GM21723 (cell line): ENCODE measurements around the gene USP21.

Experiments
- ATAC-seq: cut with Tn5 transposase; IDR thresholded peaks from one replicate; pipeline ENCODE4 v1.9.1; 2021; ENCODE audit warnings: mild to moderate bottlenecking, moderate library complexity; ENCODE audit not compliant: unreplicated experiment

Gene USP21

DNA sequence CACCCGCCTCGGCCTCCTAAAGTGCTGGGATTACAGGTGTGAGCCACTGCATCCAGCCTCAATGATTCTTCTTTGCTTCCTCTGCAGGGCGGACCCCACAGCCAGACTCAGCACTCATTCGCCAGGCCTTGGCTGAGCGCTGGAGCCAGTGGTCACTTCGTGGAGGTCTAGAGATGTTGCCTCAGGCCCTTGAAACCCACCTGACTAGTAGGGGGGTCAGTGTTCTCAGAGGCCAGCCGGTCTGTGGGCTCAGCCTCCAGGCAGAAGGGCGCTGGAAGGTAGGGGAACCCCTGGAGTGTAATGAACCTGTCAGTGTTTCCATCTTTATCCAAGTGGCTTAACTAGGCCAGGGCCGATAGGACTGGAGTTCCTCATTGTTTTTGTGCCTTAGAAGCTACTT is 9.6 kb downstream of the USP21 start:
- no peak for ATAC-seq

DNA sequence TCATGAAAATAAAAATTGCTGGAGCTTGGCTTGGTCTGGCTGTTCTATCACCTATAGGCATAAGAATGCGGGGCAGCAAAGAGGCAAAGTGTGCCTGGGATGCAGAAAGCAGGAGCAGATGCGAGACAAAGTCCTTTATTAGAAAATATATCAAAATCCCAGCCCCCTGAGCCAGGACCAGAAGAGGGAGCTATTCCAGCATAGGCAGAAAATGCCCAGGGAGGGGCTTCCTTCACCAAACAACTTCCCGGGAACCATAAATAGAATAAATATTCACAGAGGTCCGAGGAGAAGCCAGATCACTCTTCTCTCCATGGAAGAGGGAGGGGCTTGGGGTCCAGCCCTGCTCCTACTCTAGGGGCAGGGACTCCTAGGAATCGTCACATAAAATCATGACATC is 11.9 kb downstream of the USP21 start:
- no peak for ATAC-seq

DNA sequence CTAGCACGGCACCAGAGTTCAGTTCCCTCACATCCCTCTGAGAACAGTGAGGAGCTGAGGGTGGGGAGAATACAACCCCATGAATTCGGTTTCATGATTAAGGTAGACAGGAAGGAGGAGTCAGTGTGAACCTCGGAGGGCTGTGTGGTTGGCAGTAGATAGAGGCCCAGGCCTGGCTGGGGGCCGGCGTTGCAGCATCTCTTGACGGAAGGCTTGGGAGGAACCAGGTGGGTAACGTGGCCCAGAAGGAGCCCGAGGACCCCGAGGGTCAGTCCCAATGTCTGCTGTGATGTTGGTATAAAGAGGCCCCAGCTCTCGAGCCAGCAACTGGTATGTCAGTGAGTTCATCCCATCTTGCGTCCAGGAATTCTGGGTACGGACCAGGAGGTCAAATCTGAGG is 12.4 kb downstream of the USP21 start:
- ATAC-seq, result no peak

DNA sequence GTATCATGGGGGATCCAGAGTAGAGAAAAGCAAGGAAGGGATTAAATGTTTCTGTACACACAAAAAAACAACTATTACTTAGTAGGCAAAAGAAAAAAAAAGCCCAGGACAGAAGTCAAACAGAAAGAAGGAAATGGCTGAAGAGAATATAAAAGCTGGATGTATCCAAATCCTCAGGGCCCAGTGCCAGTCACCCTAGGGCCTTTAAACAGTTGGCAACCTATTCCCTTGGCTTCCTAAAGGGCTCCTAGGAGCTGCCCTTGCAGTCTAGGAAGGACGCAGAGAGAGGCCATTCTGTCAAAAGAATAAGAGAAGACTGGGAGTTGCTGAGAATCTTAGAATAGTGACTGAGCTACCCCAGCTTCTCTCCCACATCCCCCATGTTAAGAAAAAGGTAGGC is 13.0 kb downstream of the USP21 start:
- ATAC-seq, result no peak

DNA sequence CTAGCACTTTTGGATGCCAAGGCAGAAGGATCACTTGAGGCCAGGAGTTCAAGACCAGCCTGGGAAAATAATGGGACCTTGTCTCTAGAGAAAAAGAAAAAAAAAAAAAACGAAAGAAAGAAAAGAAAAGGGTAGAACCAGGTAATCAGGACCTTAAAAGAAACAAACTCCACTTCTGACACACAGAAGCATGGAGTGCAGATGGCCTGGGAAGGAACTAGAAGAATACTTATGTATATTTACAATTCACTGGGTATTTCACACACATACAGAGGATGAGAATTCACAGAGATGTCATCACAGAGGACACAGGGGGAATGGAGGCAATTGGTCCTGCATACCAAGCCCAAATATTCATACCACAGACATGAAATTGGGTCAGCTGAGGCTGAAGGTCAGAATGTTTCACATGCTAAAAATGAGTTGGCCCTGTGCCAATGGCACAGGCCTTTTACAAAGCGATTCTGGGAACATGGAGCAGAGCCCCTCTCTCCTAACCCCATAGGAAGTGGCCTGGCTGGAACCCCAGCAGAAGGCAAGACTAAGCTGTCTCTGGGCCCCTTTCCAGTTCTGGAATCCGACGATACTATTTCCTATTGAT is 13.6 kb downstream of the USP21 start:
- no peak for ATAC-seq

DNA sequence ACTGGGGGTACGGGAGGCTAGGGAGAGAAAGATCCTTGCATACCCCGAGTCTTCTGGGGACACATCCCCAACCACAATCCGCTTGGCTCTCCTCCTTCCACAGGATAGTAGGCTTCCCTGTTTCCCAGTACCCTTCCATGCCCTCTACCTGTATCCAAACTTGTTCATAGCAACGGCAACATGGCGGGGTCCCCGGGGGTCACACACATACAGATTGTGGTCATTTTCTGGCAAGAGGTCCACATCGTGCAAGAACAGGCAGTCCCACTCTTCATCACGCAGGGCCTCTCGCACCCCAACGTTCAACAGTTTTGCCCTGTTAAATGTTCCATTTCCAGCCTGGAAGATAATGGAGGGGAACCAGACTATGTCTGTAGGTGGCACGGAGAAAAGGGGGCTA is 14.4 kb downstream of the USP21 start:
- no peak for ATAC-seq

DNA sequence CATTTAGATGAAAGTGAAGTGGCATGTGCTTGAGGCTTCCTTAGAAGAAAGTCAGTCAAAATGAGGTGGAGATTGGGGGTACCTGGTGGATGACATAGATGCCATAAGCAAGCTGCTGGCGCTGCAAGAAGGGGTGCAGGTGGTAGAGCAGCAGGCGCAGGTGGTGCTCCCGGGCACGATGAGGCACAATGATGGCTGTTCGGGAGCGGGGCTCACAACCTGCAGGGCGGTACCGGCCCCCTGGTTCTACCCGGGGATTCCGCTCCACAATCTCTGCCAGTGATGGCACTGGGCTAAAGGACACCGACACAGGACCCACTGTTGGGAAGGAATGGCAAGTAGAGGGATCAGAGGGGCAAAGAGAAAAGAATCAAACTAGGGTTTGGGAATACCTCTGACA is 15.6 kb downstream of the USP21 start:
- ATAC-seq, result no peak

DNA sequence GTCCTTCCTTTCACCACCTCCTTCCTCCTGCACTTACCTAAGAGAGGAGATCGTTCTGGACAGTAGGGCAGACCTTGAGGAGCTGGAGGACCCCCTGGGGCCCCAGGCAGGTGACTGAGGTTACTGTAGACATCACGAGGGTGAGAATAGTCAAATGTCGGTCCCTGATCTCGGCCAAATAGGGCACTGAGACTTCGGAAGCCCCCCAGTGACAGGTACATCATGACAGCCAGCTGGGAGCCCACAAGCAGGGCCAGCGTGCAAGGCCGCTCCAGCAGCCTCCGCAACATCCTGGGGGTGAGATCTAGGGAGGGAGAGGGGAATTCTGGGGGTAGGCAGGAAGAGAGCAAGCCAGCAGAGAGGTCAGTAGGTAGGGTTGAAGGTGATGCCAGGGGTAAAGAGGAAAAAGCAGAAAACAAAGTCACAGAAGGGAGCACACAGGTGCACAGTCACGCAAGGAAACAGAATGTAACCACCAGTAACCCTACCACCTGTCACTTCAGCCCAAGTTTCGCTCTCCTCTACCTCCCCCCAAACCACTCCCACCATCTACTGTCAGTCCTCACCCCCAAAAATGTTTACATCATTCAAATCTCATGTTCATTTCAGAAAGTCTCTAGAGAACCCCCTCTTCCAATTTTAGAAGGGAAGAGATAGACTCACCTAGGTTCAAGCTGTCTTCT is 16.6 kb downstream of the USP21 start:
- no peak for ATAC-seq

DNA sequence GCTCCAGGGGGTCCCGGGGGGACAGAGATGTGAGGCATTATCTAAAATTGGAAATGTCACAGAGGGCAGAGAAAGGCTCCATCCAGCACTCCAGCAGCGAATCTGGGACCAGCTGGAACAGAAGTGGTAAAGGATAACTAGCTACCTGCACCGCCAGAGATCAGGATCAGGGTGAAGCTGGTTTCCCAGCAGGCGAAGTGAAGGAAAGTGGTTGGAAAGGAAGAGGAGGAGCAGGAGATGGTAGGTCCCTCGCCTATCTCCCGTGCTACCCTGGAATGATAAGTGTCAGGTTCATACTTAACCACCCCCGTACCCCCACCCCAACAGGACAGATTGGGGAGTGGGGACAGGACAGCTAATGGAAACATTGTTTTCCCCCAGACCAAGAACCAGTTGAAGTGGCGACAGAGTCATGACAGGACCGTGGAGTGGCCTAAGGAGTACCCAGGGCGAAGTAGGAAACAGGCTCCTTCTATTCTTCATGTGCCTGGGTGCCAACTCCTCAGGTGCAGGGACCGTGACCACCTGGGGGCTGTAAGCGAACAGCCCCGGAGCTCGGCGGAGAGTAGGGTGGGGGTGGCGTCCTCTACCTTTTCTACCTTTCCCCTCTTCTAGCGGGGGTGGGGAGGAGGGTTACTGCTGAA is 17.3 kb downstream of the USP21 start:
- peak; percentile 4 for ATAC-seq

DNA sequence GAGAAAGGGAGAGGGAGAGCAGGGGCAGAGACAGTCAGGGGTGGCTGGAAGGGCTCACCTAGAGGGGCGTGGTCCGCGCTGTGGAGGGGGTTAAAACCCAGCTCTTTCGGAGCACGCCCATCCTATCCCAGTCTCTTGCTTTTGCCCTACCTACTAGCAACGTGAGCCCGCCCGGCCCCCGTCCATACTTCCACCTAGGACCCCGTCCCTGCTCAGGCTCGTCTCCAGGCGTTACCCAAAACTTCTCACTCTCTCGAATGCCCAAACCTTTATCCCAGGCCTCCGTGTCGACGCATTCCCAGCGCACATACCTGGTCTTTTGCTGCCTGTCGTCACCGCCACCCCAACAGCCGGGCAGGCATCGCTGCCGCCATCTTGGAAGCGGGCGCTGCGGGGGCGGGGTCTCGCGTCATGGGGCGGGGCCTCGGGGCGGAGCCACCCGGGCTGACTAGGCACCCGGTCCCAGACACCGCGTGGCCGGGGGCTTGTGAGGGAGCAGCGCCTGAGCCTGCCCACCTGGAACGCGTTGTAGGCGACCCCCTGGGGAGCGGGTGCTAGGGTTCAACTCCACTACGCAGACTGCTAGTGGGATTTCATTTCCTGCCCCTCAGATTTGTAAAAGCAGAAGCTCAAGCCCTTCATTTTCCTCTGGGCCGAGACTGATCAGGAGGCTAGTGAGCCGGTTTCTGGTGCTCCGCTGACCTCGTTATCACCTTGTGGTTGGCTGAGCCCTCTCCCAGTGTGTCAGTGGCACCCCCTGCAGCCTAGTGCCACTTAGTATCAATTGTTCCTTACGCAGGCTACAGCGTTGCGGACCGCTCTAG is 18.0 kb downstream of the USP21 start, which contains the start of gene B4GALT3:
Gene B4GALT3 (minus strand): TSS at position 396 of the 824 bp plus-strand sequence. CDS start 1,447 bp downstream, outside the sequence.
- peak; percentile 74 for ATAC-seq

DNA sequence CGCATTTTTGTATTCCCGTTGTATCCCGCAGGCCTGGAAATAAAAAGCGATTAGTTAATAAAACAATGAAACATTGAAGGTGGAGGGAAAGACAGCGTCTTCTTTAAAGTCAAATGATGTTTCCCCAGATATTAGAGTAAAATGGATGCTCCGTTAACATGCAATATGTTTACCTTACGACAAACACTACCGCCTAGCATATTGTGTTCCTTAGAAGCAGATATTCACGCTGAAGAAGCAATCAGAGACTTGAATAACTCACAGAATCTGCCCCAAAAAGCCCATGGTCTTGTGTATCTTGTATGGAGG is 18.6 kb downstream of the USP21 start:
- ATAC-seq, result no peak

DNA sequence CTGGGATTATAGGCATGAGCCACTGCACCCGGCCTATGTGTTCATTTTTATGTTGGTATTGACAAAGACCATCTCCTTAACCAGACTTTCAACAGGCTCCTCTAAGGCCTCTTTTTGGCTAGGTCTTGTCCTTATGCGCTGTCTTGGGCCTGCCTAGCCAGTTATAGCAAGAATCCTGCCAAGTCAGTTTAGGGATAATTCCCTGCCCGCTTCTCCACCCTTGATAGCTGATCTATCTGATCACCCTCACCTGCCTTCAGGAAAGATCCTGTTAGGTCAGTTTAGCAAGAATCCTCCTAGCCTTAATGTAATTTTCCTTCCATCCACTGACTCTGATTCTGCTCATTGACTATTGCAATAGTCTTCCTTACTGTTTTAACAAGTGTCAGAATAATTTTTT is 20.4 kb downstream of the USP21 start:
- ATAC-seq, result no peak

DNA sequence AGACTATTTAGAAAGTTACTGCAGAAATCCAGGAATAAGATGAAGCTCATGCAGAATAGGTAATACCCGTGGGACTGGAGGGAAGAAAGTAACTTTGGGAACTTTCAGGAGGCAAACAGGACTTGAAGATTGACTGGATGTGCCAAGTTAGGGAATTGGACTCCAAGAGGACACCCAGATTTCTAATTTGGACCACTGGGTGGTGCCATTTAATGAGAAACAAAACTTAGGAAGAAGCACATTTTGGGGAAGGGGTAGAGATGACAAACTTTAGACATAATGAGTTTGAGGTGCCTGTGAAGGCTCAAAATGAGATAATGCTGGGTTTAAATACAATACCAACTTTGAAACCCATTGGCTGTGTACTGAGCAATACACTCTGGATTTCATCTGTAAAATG is 21.3 kb downstream of the USP21 start:
- ATAC-seq, result no peak

DNA sequence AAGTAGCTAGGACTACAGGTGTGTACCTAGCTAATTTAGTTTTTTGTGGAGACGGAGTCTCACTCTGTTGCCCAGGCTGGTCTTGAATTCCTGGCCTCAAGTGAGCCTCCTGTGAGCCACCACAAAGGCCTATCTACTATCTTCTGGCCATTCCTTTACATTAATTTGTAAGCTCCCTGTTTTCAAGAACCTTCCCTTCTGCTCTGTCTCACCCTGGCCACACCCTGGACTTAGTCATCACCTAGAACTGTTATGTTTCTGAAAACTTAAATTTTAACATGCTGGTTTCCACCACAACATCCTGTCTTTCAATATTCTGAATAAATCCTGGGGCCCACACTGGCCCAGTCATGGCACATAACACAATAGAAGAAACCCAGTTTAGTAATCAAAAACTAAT is 22.9 kb downstream of the USP21 start:
- ATAC-seq, result peak; percentile 43

DNA sequence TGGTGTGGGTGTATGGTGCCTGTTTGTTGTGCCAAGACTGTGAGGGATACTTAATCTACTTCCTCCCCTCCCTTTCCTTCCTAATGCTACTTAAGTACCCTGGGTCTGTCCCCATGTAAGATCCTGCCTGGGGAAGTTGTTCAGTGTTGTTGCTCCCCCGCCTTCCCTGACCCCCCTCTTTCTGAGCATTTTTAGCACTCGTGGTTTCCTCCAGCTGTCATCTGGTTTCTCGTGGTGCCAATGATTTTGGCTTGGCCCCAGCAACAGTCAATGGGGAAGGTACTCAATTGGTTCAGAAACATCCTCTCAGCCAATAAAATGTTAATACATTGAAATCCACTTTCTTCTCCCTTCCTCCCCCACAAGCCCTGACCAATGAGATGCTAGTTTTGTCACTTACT is 26.0 kb downstream of the USP21 start:
- peak; percentile 70 for ATAC-seq

DNA sequence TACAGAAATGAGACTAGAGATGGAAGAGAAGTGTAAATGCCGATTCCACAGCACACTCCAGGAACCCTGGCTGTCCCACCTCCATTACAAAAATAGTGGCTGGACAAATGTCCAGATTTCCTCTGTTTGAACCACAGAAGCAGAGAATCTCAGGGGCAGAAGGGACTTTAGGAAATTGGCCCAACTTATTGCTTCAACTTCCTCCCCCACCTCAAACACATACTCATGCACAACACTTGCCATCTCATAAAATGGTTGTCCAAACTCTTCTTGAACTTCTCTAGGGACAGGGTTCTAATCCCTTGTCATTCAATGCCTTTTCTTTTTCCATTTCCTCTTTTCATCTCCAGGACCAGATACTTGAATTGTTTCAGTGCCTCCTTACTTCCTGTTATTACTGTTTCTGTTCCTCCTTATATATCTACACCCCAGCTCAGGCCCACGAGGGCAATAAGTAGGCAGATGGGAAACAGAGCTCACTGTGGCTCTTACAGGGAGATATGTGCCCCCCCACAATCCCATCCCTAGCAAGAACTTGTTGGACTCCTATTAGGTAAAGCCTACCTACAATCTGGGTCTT is 26.5 kb downstream of the USP21 start:
- ATAC-seq, result peak; percentile 32

DNA sequence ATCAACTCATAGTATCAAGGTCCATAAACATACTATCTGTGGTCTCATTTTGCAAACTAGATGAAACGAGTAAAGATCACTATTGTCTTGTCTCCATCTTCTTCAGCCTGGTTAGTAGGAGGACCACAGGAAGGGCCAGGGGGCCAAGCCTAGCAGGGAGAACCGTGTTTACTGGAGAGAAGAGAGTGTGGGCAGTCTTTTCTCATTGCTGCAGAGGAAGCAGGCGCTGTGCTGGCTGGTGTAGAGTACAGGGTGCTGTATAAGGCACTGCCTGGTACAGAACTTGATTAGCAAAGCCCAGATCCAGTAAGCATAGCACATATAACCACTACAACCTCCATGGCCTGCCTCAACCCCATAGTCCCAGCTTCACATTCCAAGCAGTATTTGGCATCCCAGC is 28.0 kb downstream of the USP21 start:
- no peak for ATAC-seq

DNA sequence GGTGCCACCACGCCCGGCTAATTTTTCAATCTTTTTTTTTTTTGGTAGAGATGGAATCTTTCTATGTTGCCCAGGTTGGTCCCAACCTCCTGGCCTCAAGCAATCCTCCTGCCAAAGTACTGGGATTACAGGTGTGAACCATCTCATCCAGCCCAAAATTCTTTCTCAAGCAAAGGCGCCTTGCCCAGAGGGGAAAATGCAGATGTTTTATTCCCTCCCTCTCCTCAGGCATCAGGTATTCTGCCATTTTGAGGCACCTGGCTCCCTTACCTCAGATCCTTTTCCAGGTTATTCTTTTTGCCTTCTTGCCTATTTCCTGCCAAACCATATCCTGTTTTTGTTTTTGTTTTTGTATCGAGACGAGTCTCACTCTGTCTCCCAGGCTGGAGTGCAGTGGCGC is 29.1 kb downstream of the USP21 start:
- ATAC-seq, result no peak

DNA sequence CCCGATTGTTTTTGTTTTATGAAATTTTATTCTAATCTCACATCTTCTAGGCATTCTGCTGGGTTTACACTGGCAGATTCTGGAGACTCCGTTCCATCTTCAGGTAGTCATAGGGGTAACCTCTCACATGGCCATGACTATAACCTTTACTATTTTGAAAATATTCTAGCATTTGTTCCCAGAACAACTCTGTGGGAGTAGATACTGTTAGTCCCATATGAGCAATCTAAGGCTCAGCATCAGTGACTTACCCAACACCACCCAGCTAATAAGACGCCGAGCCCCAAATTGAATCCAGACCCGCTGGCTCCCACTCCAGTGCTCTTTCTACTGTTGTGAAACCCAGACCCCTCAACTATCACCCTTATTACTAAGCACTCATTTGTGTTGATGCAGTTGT is 29.7 kb downstream of the USP21 start:
- ATAC-seq, result no peak

DNA sequence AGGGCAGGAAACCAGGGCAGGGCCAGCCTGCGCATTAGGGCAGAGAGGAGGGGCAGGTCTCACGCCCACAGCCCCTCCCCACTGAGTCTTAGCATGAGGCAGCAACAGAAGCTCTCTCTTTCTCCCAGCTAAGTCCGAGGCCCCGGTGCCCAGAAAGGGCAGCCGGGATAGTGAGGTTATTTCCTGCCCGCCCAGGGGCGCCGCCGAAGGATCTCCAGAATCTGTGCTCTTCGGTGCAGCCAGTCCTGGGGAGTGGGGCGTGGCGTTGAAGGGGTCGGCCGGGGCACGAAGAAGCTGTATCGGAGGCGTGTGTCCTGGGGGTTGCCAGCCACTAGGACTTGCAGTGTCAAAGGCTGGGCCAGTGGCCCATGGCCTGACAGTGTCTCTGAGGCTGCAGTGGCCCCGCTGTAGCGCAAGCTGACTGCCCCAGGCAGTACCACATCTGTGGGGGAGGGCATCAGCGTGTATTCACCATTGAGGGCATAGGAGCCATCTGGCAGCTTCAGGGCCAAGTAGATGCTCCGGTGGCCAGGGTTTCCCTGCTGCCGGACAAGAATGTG is 31.7 kb downstream of the USP21 start:
- ATAC-seq, result no peak

DNA sequence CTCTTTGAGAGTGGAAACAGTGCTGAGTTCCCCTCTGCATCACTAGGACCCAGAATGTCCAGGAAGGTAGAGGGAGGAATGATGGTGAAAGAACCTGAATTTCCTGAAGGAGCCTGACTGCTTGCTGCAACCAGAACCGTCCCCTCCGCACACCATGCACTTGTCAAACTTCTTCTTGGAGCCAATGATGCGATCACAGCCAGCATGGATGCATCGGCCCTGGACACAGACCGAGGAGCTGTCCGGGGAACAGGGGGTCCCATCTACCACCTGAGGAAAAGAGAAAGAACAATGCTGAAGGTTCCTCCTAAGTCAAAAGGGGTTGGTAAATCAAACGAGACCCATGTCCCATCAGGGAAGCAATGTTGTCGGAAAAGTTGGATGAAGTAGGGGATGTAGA is 32.7 kb downstream of the USP21 start:
- no peak for ATAC-seq
